Lower leg skin (tissue), 3 donors: ENCODE data around the gene INPP4B.

Experiments
- POLR2A ChIP-seq, 2 donors: fragments of 450-650 bp; IDR thresholded peaks; one replicate each; pipeline ENCODE4 v1.6.1; 2016 to 2017; ENCODE audit warnings: antibody characterized with exemption in 2 of 2, mild to moderate bottlenecking in 1 of 2, moderate library complexity in 1 of 2
- TF ChIP-seq, protein P1 (sequence below), 3 donors: fragments of 450-650 bp; IDR thresholded peaks; one replicate each; pipeline ENCODE4 v1.5.1; 2016; ENCODE audit warnings: antibody characterized with exemption in 3 of 3, mild to moderate bottlenecking in 3 of 3, moderate library complexity in 2 of 3

- TF ChIP-seq, protein P1, sequence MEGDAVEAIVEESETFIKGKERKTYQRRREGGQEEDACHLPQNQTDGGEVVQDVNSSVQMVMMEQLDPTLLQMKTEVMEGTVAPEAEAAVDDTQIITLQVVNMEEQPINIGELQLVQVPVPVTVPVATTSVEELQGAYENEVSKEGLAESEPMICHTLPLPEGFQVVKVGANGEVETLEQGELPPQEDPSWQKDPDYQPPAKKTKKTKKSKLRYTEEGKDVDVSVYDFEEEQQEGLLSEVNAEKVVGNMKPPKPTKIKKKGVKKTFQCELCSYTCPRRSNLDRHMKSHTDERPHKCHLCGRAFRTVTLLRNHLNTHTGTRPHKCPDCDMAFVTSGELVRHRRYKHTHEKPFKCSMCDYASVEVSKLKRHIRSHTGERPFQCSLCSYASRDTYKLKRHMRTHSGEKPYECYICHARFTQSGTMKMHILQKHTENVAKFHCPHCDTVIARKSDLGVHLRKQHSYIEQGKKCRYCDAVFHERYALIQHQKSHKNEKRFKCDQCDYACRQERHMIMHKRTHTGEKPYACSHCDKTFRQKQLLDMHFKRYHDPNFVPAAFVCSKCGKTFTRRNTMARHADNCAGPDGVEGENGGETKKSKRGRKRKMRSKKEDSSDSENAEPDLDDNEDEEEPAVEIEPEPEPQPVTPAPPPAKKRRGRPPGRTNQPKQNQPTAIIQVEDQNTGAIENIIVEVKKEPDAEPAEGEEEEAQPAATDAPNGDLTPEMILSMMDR (IDR thresholded peaks at IDR 0.05), result no peak
- no peak for TF ChIP-seq POLR2A (IDR thresholded peaks at IDR 0.05)
Observed at GRCh38 chr4:142549726-142550463, 296.2 kb downstream of the INPP4B start.
